GM19468 (cell line): Measurements from ENCODE around the gene ERMARD.

Experiments used
- ATAC-seq: cut with Tn5 transposase; IDR thresholded peaks from one replicate; pipeline ENCODE4 v1.9.1; 2021; ENCODE audit warnings: mild to moderate bottlenecking, moderate library complexity, moderate number of reproducible peaks; ENCODE audit not compliant: unreplicated experiment; ENCODE audit errors: extremely low read depth

ERMARD gene

DNA sequence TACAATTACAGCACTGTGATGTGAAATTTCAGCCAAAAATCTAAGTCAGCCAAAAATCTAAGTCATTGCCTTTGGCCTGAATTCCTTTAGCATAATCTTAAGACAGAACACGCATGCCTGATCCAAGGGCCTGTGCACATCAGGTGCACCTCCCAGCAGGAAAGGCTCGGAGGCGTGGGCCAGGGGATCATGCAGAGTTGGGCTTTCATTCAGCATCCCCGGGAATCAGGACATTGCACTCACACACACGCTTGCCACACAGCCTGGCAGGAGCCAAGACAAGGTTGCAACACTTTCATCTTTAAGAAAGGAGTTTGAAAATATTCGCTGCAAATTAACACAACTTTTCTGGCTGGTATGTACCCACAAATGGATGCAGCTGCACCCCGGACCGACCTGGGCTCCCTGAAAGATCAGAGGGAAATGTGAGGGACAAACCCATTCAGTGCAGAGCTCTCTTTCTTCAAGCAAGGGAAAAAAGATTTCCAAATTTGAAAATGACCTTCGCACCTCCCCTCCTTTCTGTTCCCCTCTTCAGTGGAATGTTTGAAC lies 48.8 kb downstream of the ERMARD start:
- ATAC-seq = no peak

DNA sequence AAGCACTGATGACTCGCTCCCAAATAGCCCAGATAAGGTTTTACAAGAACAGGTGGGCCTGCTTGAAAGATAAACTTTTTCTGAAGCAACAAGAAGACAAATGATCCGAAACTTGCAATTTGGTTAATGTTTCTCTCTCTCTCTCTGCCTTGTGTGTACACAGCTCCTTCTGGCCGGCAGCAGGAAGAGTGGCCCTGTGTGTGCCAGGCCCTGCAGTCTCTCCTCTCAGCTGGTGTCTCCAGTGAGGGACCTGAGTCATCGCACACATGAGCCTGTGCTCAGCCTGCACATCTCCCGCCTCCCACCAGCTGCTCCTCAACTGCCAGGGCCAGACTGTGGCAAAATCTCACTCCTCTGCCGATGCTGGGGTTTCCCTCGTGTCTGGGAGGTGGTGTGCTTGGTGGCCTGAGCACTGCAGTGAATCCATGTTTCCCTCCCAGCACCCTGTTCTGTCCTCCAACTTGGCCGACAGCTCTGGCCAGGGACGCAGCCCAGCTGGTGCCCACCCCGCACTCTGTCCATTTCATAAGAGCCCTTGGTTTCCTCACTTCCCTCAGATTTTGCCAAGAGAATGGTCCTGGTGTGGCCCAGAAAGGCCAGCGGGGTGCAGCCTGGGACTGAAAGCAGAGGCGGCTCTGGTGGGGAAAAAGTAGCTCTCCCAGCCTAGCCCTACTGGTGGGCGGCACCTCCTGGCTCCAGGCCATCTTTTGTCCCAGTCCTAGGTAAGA lies 49.4 kb downstream of the ERMARD start:
- ATAC-seq = no peak

DNA sequence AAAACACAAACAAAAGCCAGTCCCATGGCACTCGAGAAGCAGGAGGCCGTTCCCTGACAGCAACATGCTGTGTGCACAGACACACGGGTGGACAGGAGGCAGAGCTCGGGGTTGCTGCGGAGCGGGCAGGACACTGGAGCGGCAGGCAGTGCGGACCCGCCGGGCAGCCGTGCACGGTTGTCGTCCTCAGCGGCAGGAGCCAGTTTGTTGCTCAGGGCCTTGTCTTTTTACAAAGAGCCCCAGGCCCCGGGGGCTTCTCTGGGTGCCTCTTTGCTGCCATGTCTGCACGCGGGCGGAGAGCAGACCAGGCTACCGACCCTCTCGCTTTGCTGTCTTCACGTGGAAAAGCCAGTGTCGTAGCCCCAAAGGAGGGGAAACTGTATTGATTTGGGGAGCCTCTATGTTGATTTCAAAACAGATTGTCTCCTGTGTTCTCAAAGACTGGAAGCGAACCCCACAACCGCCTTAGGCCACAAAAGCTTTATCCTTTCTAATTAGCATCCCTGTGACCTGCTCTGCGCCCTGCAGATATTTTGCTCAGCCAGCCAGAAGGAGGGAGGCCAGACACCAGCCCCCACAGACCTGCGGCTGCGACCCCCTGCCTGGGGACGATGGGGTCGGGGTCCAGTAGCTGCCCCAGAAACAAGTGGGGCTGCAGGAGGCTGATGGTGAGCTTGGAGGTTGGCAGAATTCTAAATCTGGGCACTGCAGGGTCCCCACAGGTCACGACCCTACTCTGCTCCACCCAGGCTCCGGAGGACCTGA lies 50.2 kb downstream of the ERMARD start:
- no peak for ATAC-seq

DNA sequence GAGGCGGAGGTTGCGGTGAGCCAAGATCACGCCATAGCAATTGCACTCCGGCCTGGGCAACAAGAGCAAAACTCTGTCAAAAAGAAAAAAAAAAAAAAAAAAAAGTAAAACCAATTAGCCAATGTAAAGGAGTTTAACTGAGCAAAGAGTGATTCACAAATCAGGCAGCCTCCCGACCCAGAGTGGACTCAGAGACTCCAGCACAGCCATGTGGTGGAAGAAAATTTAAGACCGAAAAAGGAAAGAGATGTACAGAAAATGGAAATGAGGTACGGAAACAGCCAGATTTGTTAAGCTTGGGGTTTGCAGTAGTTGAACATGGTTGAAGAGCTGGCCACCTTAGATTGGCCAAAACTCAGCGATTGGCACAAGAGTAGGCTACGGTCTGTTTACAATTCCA lies 51.4 kb downstream of the ERMARD start:
- ATAC-seq = no peak

DNA sequence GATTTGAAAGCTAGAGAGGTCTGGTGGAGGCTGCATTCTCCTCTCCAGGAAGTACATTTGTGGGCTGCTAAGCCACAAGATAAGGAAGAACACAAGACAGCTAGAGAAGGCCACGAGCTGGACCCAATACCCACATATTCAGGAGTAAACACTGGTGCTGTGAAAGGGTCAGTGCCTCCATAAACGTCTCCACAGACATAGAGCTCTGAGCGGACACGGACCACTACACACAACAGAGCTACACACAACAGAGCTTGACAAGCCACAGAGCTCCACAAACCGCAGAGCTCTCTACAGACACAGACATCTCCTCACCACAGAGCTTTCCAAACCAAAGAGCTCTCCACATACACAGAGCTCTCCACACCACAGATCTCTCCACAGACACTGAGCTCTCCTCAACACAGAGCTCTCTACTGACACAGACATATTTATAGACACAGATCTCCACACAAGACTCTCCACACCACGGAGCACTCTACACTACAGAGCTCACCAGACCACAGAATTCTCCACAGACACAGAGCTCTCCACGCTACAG lies 51.9 kb downstream of the ERMARD start:
- ATAC-seq = no peak

DNA sequence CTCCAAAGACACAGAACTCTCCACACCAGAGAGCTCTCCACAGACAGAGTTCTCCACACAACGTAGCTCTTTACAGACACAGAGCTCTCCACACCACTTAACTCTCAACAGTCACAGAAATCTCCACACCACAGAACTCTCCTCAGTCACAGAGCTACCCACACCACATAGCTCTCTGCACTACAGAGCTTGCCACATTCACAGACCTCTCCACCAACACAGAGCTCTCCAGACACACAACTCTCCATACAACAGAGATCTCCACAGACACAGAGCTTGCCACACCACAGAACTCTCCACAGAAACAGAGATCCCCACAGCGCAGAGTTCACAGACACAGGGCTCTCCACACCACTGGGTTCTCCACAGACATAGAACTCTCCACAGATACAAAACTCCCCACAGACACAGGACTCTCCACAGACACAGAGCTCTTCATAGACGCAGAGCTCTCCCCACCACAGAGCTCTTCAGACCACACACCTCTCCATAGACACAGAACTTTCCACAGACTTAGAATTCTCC lies 52.5 kb downstream of the ERMARD start:
- no peak for ATAC-seq

GRCh38 chr6:169804427-169804826 lies 53.0 kb downstream of the ERMARD start:
- ATAC-seq = no peak

GRCh38 chr6:169805242-169805838 lies 53.9 kb downstream of the ERMARD start:
- no peak for ATAC-seq

- no peak for ATAC-seq
Observed at GRCh38 chr6:169806701-169807100, 55.3 kb downstream of the ERMARD start.

DNA sequence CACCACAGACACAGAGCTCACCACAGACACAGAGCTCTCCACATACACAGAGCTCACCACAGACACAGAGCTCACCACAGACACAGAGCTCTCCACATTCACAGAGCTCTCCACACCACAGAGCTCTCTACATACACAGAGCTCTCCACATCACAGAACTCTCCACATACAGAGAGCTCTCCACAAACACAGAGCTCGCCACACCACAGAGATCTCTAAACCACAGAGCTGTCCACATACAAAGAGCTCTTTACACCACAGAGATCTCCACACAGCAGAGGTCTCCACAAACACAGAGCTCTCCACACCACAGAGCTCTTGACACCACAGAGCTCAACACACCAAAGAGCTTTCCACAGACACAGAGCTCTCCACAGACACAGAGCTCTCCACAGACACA lies 55.8 kb downstream of the ERMARD start:
- ATAC-seq = no peak

- no peak for ATAC-seq
Observed at GRCh38 chr6:169807699-169808607, 56.5 kb downstream of the ERMARD start.

- no peak for ATAC-seq
Observed at GRCh38 chr6:169808608-169808967, 57.2 kb downstream of the ERMARD start.

- ATAC-seq = no peak
Observed at GRCh38 chr6:169809386-169809785, 58.0 kb downstream of the ERMARD start.

GRCh38 chr6:169810066-169810989 lies 58.9 kb downstream of the ERMARD start:
- no peak for ATAC-seq

- ATAC-seq = no peak
Observed at GRCh38 chr6:169811072-169811471, 59.6 kb downstream of the ERMARD start.

- ATAC-seq = no peak
Observed at GRCh38 chr6:169811521-169812256, 60.3 kb downstream of the ERMARD start.

- ATAC-seq = no peak
Observed at GRCh38 chr6:169812257-169812644, 60.8 kb downstream of the ERMARD start.

- no peak for ATAC-seq
Observed at GRCh38 chr6:169813969-169814368, 62.5 kb downstream of the ERMARD start.
